GM19397 (cell line): ENCODE results near the gene EGFR.

ENCODE experiments used
- ATAC-seq: cut with Tn5 transposase; IDR thresholded peaks from one replicate; pipeline ENCODE4 v1.9.1; 2021; ENCODE audit warnings: mild to moderate bottlenecking, moderate library complexity; ENCODE audit not compliant: unreplicated experiment

The EGFR gene

DNA sequence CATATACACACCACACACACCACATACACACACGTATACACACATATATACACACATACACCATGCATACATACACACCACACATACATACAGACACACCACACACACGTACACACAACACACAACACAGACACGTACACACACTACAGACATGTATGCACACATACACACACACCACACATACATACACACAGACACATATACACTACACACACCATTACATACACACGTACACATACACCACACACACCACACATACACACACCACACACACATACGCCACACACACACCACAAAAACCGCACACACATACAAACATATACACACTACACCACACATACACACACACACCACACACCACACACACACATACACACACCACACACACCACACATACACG lies 184.5 kb downstream of the EGFR start:
- no peak for ATAC-seq

DNA sequence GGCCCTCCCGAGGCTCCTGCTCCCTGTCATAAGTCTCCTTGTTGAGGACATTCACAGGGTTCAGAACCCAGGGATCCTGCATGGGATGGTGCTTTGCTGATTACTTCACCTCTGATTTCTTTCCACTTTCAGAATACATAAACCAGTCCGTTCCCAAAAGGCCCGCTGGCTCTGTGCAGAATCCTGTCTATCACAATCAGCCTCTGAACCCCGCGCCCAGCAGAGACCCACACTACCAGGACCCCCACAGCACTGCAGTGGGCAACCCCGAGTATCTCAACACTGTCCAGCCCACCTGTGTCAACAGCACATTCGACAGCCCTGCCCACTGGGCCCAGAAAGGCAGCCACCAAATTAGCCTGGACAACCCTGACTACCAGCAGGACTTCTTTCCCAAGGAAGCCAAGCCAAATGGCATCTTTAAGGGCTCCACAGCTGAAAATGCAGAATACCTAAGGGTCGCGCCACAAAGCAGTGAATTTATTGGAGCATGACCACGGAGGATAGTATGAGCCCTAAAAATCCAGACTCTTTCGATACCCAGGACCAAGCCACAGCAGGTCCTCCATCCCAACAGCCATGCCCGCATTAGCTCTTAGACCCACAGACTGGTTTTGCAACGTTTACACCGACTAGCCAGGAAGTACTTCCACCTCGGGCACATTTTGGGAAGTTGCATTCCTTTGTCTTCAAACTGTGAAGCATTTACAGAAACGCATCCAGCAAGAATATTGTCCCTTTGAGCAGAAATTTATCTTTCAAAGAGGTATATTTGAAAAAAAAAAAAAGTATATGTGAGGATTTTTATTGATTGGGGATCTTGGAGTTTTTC lies 186.5 kb downstream of the EGFR start:
- no peak for ATAC-seq

DNA sequence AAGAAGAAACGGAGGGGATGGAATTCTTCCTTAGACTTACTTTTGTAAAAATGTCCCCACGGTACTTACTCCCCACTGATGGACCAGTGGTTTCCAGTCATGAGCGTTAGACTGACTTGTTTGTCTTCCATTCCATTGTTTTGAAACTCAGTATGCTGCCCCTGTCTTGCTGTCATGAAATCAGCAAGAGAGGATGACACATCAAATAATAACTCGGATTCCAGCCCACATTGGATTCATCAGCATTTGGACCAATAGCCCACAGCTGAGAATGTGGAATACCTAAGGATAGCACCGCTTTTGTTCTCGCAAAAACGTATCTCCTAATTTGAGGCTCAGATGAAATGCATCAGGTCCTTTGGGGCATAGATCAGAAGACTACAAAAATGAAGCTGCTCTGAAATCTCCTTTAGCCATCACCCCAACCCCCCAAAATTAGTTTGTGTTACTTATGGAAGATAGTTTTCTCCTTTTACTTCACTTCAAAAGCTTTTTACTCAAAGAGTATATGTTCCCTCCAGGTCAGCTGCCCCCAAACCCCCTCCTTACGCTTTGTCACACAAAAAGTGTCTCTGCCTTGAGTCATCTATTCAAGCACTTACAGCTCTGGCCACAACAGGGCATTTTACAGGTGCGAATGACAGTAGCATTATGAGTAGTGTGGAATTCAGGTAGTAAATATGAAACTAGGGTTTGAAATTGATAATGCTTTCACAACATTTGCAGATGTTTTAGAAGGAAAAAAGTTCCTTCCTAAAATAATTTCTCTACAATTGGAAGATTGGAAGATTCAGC lies 187.6 kb downstream of the EGFR start:
- ATAC-seq, result no peak

DNA sequence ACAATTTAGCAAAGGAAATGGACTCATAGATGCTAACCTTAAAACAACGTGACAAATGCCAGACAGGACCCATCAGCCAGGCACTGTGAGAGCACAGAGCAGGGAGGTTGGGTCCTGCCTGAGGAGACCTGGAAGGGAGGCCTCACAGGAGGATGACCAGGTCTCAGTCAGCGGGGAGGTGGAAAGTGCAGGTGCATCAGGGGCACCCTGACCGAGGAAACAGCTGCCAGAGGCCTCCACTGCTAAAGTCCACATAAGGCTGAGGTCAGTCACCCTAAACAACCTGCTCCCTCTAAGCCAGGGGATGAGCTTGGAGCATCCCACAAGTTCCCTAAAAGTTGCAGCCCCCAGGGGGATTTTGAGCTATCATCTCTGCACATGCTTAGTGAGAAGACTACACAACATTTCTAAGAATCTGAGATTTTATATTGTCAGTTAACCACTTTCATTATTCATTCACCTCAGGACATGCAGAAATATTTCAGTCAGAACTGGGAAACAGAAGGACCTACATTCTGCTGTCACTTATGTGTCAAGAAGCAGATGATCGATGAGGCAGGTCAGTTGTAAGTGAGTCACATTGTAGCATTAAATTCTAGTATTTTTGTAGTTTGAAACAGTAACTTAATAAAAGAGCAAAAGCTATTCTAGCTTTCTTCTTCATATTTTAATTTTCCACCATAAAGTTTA lies 188.8 kb downstream of the EGFR start:
- no peak for ATAC-seq

DNA sequence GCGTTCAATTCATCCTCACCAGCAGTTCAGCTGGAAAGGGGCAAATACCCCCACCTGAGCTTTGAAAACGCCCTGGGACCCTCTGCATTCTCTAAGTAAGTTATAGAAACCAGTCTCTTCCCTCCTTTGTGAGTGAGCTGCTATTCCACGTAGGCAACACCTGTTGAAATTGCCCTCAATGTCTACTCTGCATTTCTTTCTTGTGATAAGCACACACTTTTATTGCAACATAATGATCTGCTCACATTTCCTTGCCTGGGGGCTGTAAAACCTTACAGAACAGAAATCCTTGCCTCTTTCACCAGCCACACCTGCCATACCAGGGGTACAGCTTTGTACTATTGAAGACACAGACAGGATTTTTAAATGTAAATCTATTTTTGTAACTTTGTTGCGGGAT lies 190.5 kb downstream of the EGFR start:
- ATAC-seq, result no peak

DNA sequence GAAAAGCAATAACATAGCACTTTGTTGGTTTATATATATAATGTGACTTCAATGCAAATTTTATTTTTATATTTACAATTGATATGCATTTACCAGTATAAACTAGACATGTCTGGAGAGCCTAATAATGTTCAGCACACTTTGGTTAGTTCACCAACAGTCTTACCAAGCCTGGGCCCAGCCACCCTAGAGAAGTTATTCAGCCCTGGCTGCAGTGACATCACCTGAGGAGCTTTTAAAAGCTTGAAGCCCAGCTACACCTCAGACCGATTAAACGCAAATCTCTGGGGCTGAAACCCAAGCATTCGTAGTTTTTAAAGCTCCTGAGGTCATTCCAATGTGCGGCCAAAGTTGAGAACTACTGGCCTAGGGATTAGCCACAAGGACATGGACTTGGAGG lies 191.4 kb downstream of the EGFR start:
- no peak for ATAC-seq

DNA sequence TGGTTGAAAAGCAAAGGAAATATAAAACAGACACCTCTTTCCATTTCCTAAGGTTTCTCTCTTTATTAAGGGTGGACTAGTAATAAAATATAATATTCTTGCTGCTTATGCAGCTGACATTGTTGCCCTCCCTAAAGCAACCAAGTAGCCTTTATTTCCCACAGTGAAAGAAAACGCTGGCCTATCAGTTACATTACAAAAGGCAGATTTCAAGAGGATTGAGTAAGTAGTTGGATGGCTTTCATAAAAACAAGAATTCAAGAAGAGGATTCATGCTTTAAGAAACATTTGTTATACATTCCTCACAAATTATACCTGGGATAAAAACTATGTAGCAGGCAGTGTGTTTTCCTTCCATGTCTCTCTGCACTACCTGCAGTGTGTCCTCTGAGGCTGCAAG lies 191.9 kb downstream of the EGFR start:
- ATAC-seq, result no peak

DNA sequence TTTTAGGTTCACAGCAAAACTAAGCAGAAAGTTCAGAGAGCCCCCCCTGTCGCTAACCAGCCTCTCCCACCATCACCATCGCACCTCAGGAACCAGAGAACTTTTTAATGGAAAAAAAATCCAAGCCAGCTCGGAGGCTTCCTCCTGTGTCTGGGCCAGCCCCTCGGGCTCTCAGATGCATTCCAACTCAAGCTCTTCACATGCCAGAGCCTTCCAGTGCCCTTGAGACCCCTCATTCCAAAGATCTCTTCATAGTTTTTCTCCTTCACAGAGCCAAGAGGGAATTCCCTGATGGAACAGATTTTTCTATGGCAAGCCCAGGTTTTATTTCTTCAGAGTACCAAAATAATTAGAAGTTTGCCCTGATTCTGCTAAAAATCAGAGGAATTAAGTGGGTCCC lies 192.9 kb downstream of the EGFR start:
- no peak for ATAC-seq

DNA sequence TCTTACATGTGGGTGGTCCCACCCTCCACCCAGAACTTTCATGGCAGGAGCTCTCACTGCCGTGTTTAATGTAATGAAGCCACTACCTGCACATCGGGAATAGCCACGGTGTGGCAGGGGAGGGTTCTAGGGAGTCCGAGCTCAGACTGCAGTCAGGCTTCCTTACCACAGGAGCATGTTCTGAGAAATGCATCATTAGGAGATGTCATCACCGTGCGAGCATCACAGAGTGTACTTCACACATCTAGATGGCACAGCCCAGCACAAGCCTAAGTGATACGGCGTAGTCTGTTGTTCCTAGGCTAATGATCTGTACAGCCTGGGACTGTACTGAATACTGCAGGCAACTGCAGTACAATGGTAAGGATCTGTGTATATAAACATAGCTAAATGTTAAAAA lies 193.4 kb downstream of the EGFR start:
- no peak for ATAC-seq

DNA sequence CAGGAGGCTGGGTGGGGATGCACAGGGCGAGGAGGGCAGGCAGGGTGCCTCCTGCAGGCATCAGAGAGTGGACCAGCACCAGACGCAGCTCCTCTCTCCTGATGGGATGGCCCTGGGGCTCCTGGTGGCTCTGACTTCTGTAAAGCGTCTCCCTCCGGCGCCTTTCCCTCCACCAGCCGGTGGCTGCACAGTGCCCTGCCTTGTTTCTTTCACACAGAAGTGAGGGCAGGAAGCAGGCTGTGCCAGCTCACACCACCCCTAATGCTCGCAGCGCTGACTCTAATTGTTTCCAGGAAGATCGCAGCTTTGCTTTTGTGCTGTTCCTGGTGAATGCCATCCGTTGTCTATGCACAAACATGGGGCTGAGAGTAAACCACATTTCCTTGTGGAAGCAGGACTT lies 194.0 kb downstream of the EGFR start:
- no peak for ATAC-seq

DNA sequence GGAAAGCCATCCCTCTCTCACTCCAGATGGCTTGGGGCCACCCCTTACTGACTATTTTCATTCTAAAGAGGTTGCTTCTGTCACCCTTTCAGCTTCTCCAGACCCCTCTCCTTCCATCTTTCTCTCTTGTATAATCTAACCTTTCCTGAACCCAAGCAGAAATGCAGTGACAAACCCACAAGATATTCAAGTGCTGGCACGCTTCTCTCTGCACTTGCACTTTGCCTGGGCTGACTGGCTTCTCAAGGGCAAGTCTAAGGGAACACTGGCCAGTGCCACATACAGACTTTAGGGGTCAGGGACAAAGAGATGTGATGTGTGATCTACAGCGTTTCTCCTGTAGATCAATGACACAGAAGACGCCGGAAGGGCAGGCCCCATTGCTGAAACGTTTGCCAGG lies 195.9 kb downstream of the EGFR start:
- no peak for ATAC-seq

DNA sequence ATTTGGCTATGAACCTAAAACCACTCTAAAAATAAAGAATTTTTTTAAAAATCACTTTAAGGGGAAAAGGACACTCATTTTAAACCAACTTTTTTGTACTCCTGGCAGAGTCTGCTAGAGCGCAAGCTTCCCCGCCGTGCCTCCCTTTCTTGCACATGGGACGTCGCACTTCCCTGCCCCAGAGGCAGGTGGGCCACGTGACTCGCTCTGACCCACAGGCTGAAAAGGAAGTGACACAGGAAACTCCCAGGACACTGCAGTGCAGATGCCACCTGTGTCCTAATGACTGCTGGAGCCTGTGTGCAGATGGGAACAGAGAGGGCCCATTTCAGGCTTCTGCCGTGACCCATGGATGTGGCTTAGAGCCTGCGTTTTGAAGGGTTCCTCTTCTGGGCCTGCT lies 204.2 kb downstream of the EGFR start:
- ATAC-seq, result no peak

DNA sequence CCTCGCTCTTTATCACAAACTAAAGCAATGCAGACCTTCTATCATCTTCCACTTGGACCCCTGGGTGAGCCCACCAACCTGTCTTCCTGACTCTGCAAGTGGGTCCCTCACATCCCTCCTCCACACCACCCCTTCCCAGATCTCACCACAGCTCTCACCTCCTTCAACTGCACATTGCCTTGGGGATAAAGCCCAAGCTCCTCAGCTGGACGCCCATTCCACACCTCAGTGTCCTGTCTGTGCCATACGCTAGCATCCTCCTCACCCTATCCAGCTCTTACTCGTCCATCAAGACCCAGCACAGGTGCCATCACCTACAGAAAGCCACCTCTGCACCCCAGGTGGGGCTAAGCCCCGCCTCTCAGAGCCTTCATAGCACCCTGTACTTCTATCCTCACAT lies 205.3 kb downstream of the EGFR start:
- no peak for ATAC-seq

DNA sequence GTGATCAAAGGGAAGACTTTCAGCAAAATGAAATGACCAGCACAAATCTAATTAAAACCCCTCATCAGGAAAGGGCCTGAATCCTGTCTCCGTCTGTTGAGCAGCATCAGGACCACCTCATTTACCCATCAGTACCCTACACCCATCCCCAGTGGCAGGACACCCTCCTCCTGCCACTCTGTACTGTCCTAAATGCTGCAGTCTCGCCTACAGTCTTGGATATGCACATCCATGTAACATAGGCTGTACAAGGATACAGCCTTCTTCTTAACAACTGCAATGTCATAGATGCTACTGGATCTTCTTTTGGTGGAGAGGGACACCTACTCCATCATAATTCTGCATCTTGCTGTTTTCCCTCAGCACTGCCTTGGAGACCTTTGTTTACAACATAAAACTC lies 206.0 kb downstream of the EGFR start:
- ATAC-seq, result no peak

DNA sequence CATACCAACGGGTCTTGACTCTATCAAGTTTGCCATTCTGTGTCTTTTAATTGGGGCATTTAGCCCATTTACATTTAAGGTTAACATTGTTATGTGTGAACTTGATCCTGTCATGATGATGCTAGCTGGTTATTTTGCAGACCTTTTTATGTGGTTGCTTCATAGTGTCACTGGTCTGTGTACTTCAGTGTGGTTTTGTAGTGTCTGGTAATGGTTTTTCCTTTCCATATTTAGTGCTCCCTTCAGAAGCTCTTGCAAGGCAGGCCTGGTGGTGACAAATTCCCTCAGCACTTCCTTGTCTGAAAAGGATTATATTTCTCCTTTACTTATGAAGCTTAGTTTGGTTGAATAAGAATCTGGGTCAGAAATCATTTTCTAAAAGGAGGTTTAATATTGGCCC lies 211.2 kb downstream of the EGFR start:
- no peak for ATAC-seq

DNA sequence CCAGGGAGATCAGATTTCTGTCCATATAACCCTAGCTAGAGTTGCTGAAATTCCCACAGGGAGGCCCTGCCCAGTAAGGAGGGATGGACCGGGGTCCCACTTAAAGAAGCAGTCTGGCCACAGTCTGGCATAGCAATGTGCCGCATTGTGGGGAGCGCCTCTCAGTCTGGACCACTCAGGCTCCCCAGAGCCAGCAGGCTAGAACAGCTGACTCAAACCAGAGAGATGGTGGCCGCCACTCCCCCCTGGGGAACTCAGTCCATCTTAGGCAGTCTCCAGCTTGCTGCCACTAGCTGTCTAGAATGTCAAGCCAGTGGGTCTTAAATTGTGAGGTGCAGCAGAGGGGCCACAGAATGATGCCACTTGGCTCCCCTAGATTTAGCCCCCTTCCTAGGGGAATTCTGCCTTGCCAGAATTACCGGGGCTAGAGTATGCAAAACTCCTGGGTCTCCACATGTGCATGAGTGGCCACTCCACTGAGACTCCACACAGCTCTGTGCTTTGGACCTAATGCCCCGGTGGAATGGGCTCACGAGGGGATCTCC lies 213.0 kb downstream of the EGFR start:
- ATAC-seq, result no peak

DNA sequence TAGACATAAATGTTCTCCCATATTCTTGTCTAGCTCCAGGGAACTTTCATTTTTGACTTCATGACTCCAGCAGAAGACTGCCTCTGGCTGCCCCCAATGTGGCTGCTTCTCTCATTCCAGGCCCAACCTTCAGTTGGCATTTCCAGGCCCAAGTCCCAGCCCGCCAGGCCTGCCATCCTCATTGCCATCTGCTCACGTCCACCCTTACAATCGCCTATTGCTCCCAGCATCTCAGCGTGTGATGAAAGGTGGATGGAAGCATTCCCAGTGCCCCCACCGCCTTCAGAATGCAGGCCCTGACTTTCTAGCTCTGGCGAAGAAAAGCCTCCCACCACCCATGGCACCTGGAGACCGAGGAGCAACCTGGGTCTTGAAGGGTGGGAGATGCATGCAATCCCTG lies 214.2 kb downstream of the EGFR start:
- ATAC-seq, result no peak

DNA sequence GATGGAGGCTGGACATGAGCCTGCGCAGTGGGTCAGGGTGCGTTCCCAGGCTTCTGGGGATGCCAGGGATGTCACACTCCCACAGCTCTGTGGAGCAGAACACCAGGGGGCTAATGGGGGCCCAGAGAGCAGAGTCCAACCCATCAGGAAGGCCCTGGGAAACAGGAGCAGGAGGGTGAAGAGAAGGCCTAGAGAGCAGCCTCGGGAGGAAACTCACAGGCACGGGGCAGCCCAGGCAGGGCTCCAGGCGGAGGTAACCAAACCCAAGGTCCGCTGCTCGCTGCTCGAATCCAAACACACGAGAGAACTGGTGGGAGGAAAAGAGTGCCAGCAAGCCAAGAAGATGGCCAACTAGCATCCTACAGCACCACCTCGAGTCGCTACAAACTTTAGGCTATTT lies 215.6 kb downstream of the EGFR start:
- no peak for ATAC-seq

DNA sequence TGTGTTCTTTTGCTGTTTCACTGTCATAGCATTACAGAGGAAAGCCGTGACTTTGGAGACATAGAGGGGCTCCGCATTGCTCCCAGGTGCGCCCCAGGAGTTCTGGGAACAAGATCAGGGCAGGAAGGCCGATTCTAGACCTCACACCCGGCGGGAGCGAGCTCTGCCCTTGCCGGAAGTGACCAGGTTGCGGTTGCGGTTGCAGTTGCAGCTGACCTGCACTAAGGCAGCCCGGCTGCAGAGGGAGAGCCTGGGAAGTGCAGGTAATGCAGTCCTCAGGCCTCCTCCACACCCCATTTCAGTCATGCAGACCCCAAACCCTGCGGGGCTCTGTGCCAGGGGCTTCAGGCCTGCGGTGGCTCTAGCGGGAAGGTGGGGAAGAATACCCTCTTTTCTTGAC lies 216.3 kb downstream of the EGFR start:
- no peak for ATAC-seq

DNA sequence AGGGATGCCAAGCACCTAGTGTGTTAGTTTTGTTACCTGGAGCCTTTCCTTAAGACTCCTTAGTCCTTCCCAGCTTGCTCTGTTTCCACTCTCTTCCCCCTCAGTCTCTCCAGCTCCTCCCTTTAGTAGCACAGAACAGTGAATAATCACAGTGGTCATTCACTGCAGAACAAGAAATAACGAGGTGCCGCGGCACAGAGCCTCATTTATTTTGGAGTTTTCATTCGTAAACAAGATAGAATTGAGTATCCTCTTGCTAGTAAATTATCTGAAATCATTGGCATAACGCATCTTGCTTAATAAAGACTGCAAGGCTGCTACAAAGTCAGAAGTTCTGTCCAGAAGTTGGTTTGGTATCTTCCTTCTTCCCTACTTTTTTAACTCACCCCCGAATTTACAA lies 217.0 kb downstream of the EGFR start:
- ATAC-seq, result no peak

DNA sequence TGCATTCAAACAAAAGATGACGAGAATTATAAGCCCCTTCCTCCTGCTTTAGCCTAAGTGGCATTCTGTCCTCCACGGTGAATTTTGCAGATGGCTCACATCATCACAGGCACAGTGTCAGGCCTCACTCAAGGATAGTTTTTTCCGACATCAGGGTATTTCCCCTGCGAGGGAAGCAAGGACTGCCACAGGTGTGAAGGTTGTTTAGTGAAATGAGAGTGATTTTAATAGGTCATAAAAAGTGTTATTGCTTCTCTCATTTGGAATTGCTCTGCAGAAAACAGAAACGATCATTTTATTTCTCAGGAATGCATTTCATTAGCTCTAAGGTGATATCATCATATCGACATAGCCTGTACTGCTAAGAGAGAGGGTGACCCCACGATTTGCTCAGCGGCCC lies 217.7 kb downstream of the EGFR start:
- no peak for ATAC-seq
